ENCODE data around the gene SLC35B2. TPM values are rescaled to one million over a fixed set of nuclear protein-coding genes. Genes with fewer than 3 reads are reported as not detected.
A peak's percentile ranks its signal among the peaks of the same experiment; 100 is the strongest.

The SLC35B2 gene
- total and polyA plus RNA-seq, 12 donors, result 12.7 to 79.8 (median 55.6) TPM

DNA sequence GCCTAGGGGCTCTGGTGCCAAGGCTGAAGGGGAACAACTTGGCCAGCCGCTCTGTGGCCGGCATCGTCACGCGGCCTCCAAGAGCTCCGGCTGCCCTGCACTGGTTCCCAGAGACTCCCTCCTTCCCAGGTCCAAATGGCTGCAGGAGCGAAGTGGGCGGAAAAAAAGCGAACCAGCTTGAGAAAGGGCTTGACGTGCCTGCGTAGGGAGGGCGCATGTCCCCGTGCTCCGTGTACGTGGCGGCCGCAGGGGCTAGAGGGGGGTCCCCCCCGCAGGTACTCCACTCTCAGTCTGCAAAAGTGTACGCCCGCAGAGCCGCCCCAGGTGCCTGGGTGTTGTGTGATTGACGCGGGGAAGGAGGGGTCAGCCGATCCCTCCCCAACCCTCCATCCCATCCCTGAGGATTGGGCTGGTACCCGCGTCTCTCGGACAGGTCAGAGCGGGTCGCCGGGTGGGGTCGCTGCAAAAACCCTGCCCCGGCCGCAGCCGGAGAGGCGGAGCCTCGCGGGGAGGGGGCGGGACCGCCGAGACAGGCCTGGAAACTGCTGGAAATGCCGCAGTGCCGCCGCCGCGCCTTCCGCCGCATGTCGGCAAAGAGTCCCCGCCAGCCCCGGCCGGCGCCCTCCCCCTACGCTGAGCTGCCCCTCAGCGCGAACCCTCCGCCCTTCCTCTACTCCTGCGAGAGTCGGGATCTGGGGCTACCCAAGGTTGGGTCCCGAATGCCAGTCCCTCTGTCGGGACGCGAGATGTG, 11.2 kb downstream of the SLC35B2 start:
- peak; percentile 91 to 95 (median 92) for DNase-seq
- H3K4me1 ChIP-seq (replicated peaks in 1 of 2), result peaks cover 19 to 29% of the 10 kb centered on the region in 2 donors
- TF ChIP-seq, protein P1, sequence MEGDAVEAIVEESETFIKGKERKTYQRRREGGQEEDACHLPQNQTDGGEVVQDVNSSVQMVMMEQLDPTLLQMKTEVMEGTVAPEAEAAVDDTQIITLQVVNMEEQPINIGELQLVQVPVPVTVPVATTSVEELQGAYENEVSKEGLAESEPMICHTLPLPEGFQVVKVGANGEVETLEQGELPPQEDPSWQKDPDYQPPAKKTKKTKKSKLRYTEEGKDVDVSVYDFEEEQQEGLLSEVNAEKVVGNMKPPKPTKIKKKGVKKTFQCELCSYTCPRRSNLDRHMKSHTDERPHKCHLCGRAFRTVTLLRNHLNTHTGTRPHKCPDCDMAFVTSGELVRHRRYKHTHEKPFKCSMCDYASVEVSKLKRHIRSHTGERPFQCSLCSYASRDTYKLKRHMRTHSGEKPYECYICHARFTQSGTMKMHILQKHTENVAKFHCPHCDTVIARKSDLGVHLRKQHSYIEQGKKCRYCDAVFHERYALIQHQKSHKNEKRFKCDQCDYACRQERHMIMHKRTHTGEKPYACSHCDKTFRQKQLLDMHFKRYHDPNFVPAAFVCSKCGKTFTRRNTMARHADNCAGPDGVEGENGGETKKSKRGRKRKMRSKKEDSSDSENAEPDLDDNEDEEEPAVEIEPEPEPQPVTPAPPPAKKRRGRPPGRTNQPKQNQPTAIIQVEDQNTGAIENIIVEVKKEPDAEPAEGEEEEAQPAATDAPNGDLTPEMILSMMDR (IDR thresholded peaks at IDR 0.05), result peak in 3 of 6 experiments; percentile 0 to 10 (median 1)
- peak; percentile 26 to 57 for TF ChIP-seq POLR2A (IDR thresholded peaks at IDR 0.05)
- intact Hi-C loops (cut with DNase I), result no loop called here
- H3K27ac ChIP-seq, result peak overlapping the region; percentile 78 to 100 (median 98)
- WGBS, 4 donors, result 0 to 1% (median 1%) methylated on average over 32 to 62 of the region's 62 CpGs
- peak overlapping the region; percentile 13 to 99 (median 75) for H3K4me3 ChIP-seq
- H3K36me3 ChIP-seq (replicated peaks in 1 of 2), result peaks cover 0 to 32% of the 10 kb centered on the region in 2 donors
- no peaks in the 10 kb centered on the region for H3K27me3 ChIP-seq
- H3K9me3 ChIP-seq (replicated peaks in 1 of 3), result no peaks in the 10 kb centered on the region

DNA sequence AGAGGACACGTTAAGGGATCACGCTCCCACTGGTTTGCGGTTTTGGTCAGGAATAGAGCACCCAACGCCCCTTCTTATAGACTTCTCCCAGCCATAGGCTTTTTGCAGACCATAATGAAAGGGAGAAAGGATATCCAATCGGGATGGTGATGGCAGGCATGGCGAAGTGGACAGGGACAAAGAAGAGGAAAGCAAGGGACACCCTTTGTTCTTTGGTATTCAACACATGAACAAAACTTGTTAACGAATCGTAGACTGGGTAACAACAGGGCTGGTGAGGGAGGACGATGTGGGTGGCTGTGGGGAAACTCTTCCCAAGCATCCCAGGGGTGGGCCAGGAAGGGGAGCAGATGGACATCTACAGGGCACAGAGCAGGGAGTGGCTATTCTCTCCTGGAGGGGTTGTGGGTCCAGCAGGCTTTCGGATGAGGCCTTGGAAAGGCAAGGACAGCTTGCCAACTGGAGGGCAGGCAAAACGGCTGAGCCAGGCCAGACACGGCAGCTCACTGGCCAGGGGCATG, 11.9 kb downstream of the SLC35B2 start:
- TF ChIP-seq, protein P1 (IDR thresholded peaks at IDR 0.05), result no peak
- no peak for TF ChIP-seq POLR2A (IDR thresholded peaks at IDR 0.05)
- DNase-seq, result no peak
- WGBS, 4 donors, result 61 to 74% (median 65%) methylated on average over 11 to 12 of the region's 12 CpGs
- intact Hi-C loops (cut with DNase I), result no loop called here
- Histone ChIP-seq H3K36me3 (replicated peaks in 1 of 2) (peaks cover 0 to 25% of the 10 kb centered on the region in 2 donors), H3K9me3 (replicated peaks in 1 of 3) (no peaks in the 10 kb centered on the region), H3K4me1 (replicated peaks in 1 of 2) (peaks cover 19 to 23% of the 10 kb centered on the region in 2 donors), H3K27me3 (no peaks in the 10 kb centered on the region), H3K4me3 (peak overlapping the region in 2 of 4 donors; percentile 93 to 99), H3K27ac (peak overlapping the region; percentile 78 to 100 (median 98))

DNA sequence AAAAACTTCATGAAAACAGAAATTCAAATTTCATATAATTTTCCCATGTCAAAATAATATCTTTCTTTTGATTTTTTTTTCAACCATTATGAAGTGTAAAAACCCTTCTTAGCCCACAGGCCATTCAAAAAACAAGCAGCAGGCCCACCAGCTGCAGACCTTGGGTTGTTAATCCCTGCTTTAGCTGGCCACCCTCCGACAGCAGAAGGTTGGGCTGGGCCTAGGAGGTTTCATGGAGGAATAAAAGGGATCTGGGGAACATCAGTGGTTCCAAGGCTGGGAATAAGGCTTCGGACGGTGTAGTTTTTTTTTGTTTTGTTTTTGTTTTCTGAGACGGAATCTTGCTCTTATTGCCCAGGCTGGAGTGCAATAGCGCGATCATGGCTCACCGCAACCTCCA, 14.0 kb downstream of the SLC35B2 start:
- Histone ChIP-seq H3K36me3 (replicated peaks in 1 of 2) (peaks cover 0 to 4% of the 10 kb centered on the region in 2 donors), H3K4me3 (no peak overlapping the region), H3K9me3 (replicated peaks in 1 of 3) (no peaks in the 10 kb centered on the region), H3K27ac (no peak overlapping the region), H3K4me1 (replicated peaks in 1 of 2) (peaks cover 3 to 11% of the 10 kb centered on the region in 2 donors), H3K27me3 (no peaks in the 10 kb centered on the region)
- intact Hi-C loops (cut with DNase I), result no loop called here
- no peak for TF ChIP-seq POLR2A (IDR thresholded peaks at IDR 0.05)
- TF ChIP-seq, protein P1 (IDR thresholded peaks at IDR 0.05), result no peak
- 93 to 94% (median 93%) methylated on average over 7 of the region's 7 CpGs for WGBS, 4 donors
- DNase-seq, result no peak

DNA sequence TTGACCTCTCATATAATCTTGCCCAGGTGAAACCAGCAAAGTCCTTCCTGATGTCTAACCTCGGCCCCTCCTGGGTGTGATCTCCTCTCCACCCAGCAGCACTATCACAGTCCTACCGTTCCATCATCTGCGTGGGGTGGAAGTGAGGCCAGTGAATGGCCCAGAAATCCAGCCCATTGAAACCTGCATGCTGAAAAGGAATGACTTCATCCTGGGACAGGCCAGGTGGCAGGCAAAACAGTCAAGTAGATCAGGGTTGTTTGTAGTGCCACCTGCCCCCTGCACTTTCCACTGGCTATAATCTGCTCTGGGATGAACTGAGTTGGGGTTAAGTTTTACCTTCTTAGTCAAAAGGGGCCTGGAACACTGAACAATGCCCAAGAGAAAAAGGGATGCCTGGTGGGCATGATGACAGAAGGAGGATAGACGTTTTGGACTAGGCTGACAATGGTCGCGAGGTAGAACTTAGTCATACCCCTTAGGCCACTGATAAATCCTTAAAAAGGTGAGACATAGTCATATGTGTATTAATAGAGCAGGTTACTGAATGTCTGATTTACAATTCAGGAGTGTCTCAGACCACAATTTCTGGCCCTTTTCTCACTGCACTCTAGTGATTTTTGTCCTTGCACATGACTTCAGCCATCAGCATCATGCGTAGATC, 18.5 kb downstream of the SLC35B2 start:
- TF ChIP-seq POLR2A (IDR thresholded peaks at IDR 0.05), result no peak
- TF ChIP-seq, protein P1 (IDR thresholded peaks at IDR 0.05), result no peak
- WGBS, 4 donors, result 76 to 82% (median 79%) methylated on average over 7 of the region's 7 CpGs
- peak overlapping the region; percentile 93 to 98 (median 97) for H3K27ac ChIP-seq
- H3K27me3 ChIP-seq, result no peaks in the 10 kb centered on the region
- intact Hi-C loops (cut with DNase I), result loop anchor here (10.0 kb wide), 2 partner anchors 134 to 144 kb away; no protein-coding TSS in a partner anchor
- no peaks in the 10 kb centered on the region for H3K36me3 ChIP-seq (replicated peaks in 1 of 2)
- H3K9me3 ChIP-seq (replicated peaks in 1 of 3), result no peaks in the 10 kb centered on the region
- DNase-seq, result peak in 2 of 7 donors; percentile 23 to 34
- peaks cover 19 to 23% of the 10 kb centered on the region in 2 donors for H3K4me1 ChIP-seq (replicated peaks in 1 of 2)
- H3K4me3 ChIP-seq, result no peak overlapping the region
